22Rv1 (cell line): ENCODE data around the gene STAC3.

Experiments used
- H3K27ac ChIP-seq: fragments of 450-650 bp; 2 replicates; pipeline ENCODE4 v1.5.1; 2017
- ZFX ChIP-seq: fragments of 450-650 bp; IDR thresholded peaks from 2 replicates; pipeline ENCODE4 v1.6.1; 2017; ENCODE audit warnings: antibody characterized with exemption, borderline replicate concordance
- TF ChIP-seq, protein P1 (sequence below): fragments of 450-650 bp; IDR thresholded peaks from 2 replicates; pipeline ENCODE4 v1.5.1; 2017; ENCODE audit warnings: mild to moderate bottlenecking

STAC3 gene

DNA sequence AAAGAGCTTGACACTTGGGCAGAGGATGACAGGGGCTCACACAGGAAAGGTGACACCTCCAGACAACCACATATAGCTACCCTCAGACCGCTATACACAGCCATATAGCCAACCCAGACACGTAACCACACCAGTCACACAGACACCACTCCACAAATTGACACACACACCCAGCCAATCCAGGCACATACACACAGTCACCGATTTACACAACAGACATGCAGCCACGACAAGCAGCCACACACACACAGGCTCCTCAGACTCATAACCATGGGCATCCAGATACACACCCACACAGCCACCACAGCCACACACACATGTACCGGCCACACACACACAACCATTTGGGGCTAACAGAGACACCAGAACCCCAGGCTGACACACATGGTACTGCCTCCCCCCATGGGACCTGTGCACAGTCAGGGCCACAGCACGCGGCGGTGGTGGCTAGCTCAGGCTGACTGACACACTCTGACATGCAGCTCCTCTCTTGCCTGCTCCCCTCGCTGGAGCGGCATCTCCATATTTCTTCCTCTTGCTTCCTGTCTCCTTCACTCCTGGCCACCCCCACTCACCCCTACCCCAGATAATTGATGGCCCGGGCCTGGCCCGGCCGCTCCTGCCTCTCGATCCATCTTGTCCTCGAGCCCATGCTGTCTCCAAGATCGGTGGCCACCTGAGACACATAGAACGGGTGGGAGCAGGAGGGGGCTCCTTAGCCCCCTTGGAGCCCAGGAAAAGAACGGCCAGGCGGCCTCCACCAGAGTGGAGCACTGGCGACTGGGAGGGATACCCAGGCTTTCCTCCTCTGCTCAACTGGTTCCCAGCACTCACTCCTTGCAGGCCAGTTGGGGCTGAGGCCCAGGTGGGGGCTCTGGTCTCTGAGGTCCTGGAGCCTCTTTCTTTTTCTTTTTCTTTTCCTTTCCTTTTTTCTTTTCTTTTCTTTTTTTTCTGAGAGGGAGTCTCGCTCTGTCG lies 27.5 kb downstream of the STAC3 start:
- no peak for TF ChIP-seq ZFX
- TF ChIP-seq, protein P1, sequence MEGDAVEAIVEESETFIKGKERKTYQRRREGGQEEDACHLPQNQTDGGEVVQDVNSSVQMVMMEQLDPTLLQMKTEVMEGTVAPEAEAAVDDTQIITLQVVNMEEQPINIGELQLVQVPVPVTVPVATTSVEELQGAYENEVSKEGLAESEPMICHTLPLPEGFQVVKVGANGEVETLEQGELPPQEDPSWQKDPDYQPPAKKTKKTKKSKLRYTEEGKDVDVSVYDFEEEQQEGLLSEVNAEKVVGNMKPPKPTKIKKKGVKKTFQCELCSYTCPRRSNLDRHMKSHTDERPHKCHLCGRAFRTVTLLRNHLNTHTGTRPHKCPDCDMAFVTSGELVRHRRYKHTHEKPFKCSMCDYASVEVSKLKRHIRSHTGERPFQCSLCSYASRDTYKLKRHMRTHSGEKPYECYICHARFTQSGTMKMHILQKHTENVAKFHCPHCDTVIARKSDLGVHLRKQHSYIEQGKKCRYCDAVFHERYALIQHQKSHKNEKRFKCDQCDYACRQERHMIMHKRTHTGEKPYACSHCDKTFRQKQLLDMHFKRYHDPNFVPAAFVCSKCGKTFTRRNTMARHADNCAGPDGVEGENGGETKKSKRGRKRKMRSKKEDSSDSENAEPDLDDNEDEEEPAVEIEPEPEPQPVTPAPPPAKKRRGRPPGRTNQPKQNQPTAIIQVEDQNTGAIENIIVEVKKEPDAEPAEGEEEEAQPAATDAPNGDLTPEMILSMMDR = no peak
- 0 out of 2 replicates have a peak overlapping the region, but pooled peaks have one; percentile 13 for H3K27ac ChIP-seq

DNA sequence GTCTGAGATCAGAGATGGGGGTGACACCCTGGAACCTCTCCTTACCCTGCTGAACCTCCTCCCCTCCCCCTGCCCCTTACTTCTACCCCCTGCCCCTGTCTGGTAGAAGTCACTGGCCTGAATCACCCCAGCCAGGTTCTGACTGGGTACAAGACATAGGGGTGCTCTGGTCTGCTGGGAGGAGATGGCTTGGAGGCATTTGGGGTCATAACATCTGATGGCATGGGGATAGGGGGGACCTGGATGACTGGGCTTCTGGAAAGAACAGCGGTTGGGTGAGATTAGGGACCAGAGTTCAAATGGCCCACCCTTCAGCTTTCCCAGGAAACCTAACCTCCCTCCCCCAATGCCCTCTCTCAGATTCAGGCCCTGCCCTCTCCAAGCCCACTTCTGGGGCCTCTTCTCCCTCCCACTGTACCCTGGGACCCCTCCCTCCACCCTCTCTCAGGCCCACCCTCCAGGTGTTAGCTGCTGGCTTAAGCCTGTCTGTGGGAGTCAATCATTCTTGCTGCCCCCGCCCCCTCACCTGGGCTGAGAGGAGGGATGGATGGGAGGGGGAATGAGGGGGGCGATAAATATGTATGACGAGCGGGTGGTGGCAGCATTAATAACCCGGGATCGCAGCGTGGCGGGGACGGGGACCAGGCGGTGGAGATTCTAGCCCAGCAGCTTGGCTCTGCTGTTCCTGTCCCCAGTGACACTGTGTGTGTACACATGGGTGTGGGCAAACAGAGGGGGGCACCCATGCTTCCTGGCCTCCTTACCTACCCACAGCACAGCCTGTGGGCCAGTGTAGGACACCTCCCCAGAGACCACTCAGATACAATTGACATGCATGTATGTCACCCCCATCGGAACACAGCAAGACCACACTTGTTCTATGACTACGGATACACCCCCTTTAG lies 28.4 kb downstream of the STAC3 start:
- H3K27ac ChIP-seq = no peak overlapping the region
- no peak for TF ChIP-seq ZFX
- TF ChIP-seq, protein P1 = no peak

DNA sequence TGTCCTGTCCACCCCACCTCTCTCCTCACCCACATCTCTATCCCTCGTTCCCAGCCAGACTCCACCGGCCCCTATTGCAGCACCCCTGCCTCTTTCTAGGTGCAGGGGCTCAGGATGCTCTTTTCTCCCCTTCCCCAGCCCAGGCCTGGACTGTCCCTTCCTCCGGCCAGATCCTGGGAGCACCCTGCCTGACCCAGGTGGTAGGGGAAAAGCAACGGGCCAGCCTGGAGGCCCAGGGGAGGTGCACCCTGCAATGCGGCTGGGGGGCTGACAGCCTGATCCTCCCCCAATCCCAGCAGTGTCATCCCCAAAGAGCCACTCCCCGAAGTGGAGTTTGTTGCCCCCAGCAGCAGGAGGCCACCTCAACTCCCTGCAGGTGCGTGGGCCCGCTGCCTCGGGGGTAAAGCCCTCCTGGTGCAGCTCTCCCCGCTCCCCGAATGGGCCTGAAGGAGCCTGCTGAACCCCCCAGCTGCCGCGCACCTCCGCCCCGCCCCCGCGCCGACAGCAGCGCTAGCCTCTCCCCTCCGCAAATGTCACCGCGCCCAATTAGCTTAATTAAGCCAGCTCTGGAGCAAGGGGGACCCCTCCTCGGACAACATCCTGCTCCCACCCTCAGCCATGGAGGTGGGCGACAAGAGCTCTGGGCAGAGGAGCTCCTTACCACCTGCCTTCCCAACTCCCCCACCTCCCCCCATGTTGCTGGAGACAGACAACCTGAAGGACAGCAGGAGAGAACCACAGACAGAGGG lies 29.6 kb downstream of the STAC3 start:
- TF ChIP-seq, protein P1 = no peak
- TF ChIP-seq ZFX = no peak
- no peak overlapping the region for H3K27ac ChIP-seq

DNA sequence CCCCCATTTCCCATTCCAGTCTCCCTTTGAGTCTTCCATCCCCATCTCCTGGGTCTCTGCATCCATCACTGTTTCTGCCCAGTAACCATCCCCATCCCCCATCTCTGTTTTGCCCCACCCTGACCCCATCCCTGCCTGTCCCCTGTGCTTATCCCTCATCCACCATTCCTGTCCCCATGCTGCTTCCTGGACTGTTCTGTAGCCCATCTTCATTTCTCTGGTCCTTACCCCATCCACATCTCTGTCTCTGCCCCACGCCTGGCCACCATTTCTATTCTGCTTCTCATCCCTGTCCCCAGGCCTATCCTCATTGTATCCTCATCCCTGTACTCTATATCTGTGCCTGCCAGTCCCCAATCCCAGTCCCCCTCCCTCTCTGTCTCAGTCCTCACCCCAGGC lies 30.2 kb downstream of the STAC3 start:
- no peak for TF ChIP-seq ZFX
- TF ChIP-seq, protein P1 = no peak
- H3K27ac ChIP-seq = no peak overlapping the region

DNA sequence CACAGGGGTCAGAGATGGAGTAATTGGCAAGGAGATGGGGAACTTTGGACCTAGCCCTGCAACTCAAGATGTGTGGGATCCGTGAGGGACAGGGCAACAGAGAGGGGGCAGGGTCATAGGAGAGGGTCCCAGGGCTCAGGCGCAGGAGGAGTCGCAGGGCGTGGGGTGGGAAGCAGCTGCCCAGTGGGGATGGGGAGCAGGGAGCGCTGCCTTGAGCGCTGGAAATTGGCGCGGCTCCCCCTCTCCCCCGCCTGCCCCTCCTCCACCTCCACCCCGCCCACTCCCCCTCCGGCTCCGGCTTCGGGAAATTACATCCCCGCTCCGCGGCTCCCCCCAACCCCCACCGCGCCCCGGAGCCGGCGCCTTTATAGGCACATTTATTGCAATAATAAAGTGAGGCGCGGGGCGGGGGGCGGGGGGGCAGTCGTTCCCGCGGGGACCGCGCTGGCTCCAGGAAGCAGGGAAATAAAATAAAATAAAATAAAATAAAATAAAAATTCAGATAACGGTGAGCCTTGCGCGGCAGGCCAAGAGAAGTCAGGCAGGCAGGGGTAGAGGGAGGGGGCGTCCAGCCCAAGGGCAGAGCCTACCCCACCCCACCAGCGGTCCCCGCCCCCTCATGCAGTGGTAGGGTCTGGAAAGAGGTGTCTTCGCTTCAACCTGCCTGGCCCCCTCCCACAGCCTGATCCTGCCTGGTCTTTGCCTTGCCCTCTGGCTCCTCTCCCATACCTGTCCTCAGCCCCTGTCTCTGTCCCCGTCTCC lies 30.8 kb downstream of the STAC3 start:
- H3K27ac ChIP-seq = no peak overlapping the region
- no peak for TF ChIP-seq ZFX
- TF ChIP-seq, protein P1 = no peak
